Keratinocyte (primary cell): ENCODE measurements around the gene TUSC2. TPM values are rescaled to one million over a fixed set of nuclear protein-coding genes. Genes with fewer than 3 reads are reported as not detected.

Source experiments
- DNase-seq: peaks from one replicate; pipeline ENCODE4 v3.0.0-alpha.2; 2011; ENCODE audit warnings: low read depth, missing footprints, low spot score
- FAIRE-seq: peaks from 2 replicates; lab custom pipeline; 2011; peaks lifted over from hg19 to GRCh38; lab: Jason Lieb, UNC
- H2AFZ ChIP-seq: 2 replicates; pipeline ENCODE4 v1.6.0; 2012; ENCODE audit warnings: low read length, control low read depth, inconsistent platforms; ENCODE audit not compliant: control insufficient read depth
- H3K27ac ChIP-seq: 2 replicates; pipeline ENCODE4 v1.5.1; 2011; ENCODE audit warnings: low read length; ENCODE audit not compliant: control insufficient read depth, insufficient read depth
- H3K27me3 ChIP-seq: 3 replicates; pipeline ENCODE4 v1.6.0; 2011; ENCODE audit warnings: low read length; ENCODE audit not compliant: control insufficient read depth, insufficient read depth; ENCODE audit errors: extremely low read depth
- H3K36me3 ChIP-seq, 2 experiments: 2 replicates in 1 of 2; 3 replicates in 1 of 2; pipeline ENCODE4 v1.5.1; 2011; ENCODE audit warnings: low read length in 2 of 2, mild to moderate bottlenecking in 1 of 2; ENCODE audit not compliant: control insufficient read depth in 2 of 2, insufficient read depth in 2 of 2; ENCODE audit errors: extremely low read depth in 1 of 2
- H3K4me1 ChIP-seq: 3 replicates; pipeline ENCODE4 v1.5.1; 2011; ENCODE audit warnings: low read length; ENCODE audit not compliant: control insufficient read depth, insufficient read depth; ENCODE audit errors: extremely low read depth
- H3K4me2 ChIP-seq: 3 replicates; pipeline ENCODE4 v1.6.0; 2011; ENCODE audit warnings: low read depth, low read length; ENCODE audit not compliant: control insufficient read depth, insufficient read depth; ENCODE audit errors: extremely low read depth
- H3K4me3 ChIP-seq, 3 experiments: fragments of 200-600 bp in 1 of 3; sonication (generic) in 1 of 3; 2 replicates in 2 of 3; 3 replicates in 1 of 3; pipeline ENCODE4 v1.5.1; 2011 to 2016; ENCODE audit warnings: low read length in 3 of 3, mild to moderate bottlenecking in 3 of 3, control low read depth in 2 of 3, inconsistent platforms in 1 of 3, low read depth in 1 of 3, mixed read lengths in 1 of 3, mixed run types in 1 of 3, moderate library complexity in 1 of 3; ENCODE audit not compliant: control insufficient read depth in 2 of 3, insufficient read depth in 2 of 3; ENCODE audit errors: extremely low read depth in 1 of 3
- H3K79me2 ChIP-seq: 2 replicates; pipeline ENCODE4 v1.6.0; 2012; ENCODE audit warnings: low read length; ENCODE audit not compliant: control insufficient read depth, insufficient read depth
- H3K9ac ChIP-seq: 3 replicates; pipeline ENCODE4 v1.6.0; 2011; ENCODE audit warnings: low read length; ENCODE audit not compliant: control insufficient read depth, insufficient read depth; ENCODE audit errors: extremely low read depth
- H3K9me1 ChIP-seq: 3 replicates; pipeline ENCODE4 v1.6.0; 2011; ENCODE audit warnings: low read length; ENCODE audit not compliant: control insufficient read depth, insufficient read depth; ENCODE audit errors: extremely low read depth
- H3K9me3 ChIP-seq: 2 replicates; pipeline ENCODE4 v1.5.1; 2012; ENCODE audit warnings: low read depth, low read length; ENCODE audit not compliant: control insufficient read depth
- H4K20me1 ChIP-seq: 3 replicates; pipeline ENCODE4 v1.6.0; 2011; ENCODE audit warnings: low read length; ENCODE audit not compliant: control insufficient read depth, insufficient read depth; ENCODE audit errors: extremely low read depth
- CTCF ChIP-seq, 3 experiments: IDR thresholded peaks in 1 of 3; conservative IDR thresholded peaks in 1 of 3; optimal IDR thresholded peaks in 1 of 3; 2 replicates in 2 of 3; 3 replicates in 1 of 3; pipeline versions ENCODE3 to v1.5.1; 2011; ENCODE audit warnings: low read length in 3 of 3, mild to moderate bottlenecking in 3 of 3, moderate library complexity in 2 of 3, control low read depth in 1 of 3, inconsistent platforms in 1 of 3; ENCODE audit not compliant: insufficient read depth in 2 of 3; ENCODE audit errors: extremely low read depth in 1 of 3
- EZH2 ChIP-seq: IDR thresholded peaks from one replicate; pipeline ENCODE4 v1.6.1; 2012; ENCODE audit warnings: inconsistent platforms, mild to moderate bottlenecking, low read length, moderate library complexity
- dilution Hi-C: fragments of 300-500 bp; cut with MboI; formaldehyde crosslinking; loops from one replicate; pipeline ENCODE4 v1.7.0; 2020; ENCODE audit warnings: low sequenced_read_pairs; ENCODE audit not compliant: extremely low pct_ligation_motif_present
- polyA plus RNA-seq, 5 experiments: library from polyadenylated mRNA; depleted of rRNA in 3 of 5; stranded (reverse) in 3 of 5; stranded (forward) in 1 of 5; unstranded in 1 of 5; fragments of >200 nt; gene quantifications; 1 replicate in 1 of 5; 2 replicates in 3 of 5; 3 replicates in 1 of 5; pipeline versions ENCODE4 v1.2.1 to v1.2.3, GENCODE V29; 2011 to 2012; ENCODE audit warnings: missing spikeins in 2 of 5, low read depth in 1 of 5, low replicate concordance in 1 of 5

TUSC2 gene
- polyA plus RNA-seq, 1 donor (not counting 4 experiments of a cell fraction or from before 2014, with no cell fraction given) = 30.5 TPM

GRCh38 chr3:50322115-50322385, 6.0 kb downstream of the TUSC2 start:
- Histone ChIP-seq H3K4me3 (no peak overlapping the region), H2AFZ (no peak overlapping the region), H4K20me1 (no peaks in the 10 kb centered on the region), H3K27ac (no peak overlapping the region), H3K27me3 (no peaks in the 10 kb centered on the region), H3K79me2 (peaks cover 43% of the 10 kb centered on the region), H3K4me2 (peak overlapping the region; percentile 99), H3K36me3 (peaks cover 22 to 36% of the 10 kb centered on the region in 2 experiments), H3K9ac (no peak overlapping the region), H3K4me1 (peaks cover 38% of the 10 kb centered on the region), H3K9me1 (peaks cover 3% of the 10 kb centered on the region), H3K9me3 (no peaks in the 10 kb centered on the region)
- dilution Hi-C loops = no loop called here
- TF ChIP-seq CTCF (optimal IDR thresholded peaks at IDR 0.05 in 1 of 3, IDR thresholded peaks at IDR 0.05 in 1 of 3, conservative IDR thresholded peaks at IDR 0.05 in 1 of 3; ENCODE audit: extremely low read depth in 1 of 3, insufficient read depth in 2 of 3, low read length in 3 of 3) (no peak), EZH2 (no peak)
- FAIRE-seq = no peak
- no peak for DNase-seq

GRCh38 chr3:50321336-50322114, 6.5 kb downstream of the TUSC2 start:
- H4K20me1 ChIP-seq = no peaks in the 10 kb centered on the region
- TF ChIP-seq EZH2 (no peak), CTCF (optimal IDR thresholded peaks at IDR 0.05 in 1 of 3, IDR thresholded peaks at IDR 0.05 in 1 of 3, conservative IDR thresholded peaks at IDR 0.05 in 1 of 3; ENCODE audit: extremely low read depth in 1 of 3, insufficient read depth in 2 of 3, low read length in 3 of 3) (peak in 1 of 3 experiments; percentile 38)
- DNase-seq (no peak), FAIRE-seq (peak; percentile 49)
- dilution Hi-C loops = no loop called here
- H3K4me2 ChIP-seq = peak overlapping the region; percentile 99
- H3K36me3 ChIP-seq = peaks cover 22 to 36% of the 10 kb centered on the region in 2 experiments
- H3K9ac ChIP-seq = peak overlapping the region; percentile 98
- no peaks in the 10 kb centered on the region for H3K27me3 ChIP-seq
- H3K79me2 ChIP-seq = peaks cover 37% of the 10 kb centered on the region
- peaks cover 3% of the 10 kb centered on the region for H3K9me1 ChIP-seq
- peak overlapping the region; percentile 52 to 89 (median 84) for H3K4me3 ChIP-seq
- peaks cover 39% of the 10 kb centered on the region for H3K4me1 ChIP-seq
- no peaks in the 10 kb centered on the region for H3K9me3 ChIP-seq
- H2AFZ ChIP-seq = peak overlapping the region; percentile 96
- peak overlapping the region; percentile 99 for H3K27ac ChIP-seq
